Nephron progenitor cell (in vitro differentiated cells): Measurements from ENCODE around the gene ORAI3.

ENCODE experiments used
- DNase-seq: peaks from one replicate; pipeline ENCODE4 v3.0.0; 2021
- H3K27ac Mint-ChIP-seq: 2 replicates; pipeline ENCODE4 v1.8.0; 2021; ENCODE audit warnings: mild to moderate bottlenecking, moderate library complexity, mixed read lengths
- H3K27me3 Mint-ChIP-seq: 2 replicates; pipeline ENCODE4 v1.8.0; 2021; ENCODE audit warnings: mild to moderate bottlenecking, low read depth, mixed read lengths; ENCODE audit not compliant: poor library complexity
- H3K36me3 Mint-ChIP-seq: 2 replicates; pipeline ENCODE4 v1.8.0; 2021; ENCODE audit warnings: low read depth, mixed read lengths
- H3K4me1 Mint-ChIP-seq: 2 replicates; pipeline ENCODE4 v1.8.0; 2021; ENCODE audit warnings: mixed read lengths
- H3K4me3 Mint-ChIP-seq: 2 replicates; pipeline ENCODE4 v1.8.0; 2021; ENCODE audit warnings: mild to moderate bottlenecking, moderate library complexity, mixed read lengths
- H3K9me3 Mint-ChIP-seq: 2 replicates; pipeline ENCODE4 v1.8.0; 2021; ENCODE audit warnings: mild to moderate bottlenecking, moderate library complexity, mixed read lengths
- CTCF ChIP-seq: fragments of 200-600 bp; sonication (generic); IDR thresholded peaks from 2 replicates; pipeline ENCODE4 v1.5.0; 2021; ENCODE audit warnings: antibody characterized with exemption

The ORAI3 gene

GRCh38 chr16:30958175-30959079 is 9.6 kb downstream of the ORAI3 start:
- no peaks in the 10 kb centered on the region for H3K9me3 Mint-ChIP-seq
- DNase-seq = no peak
- peaks cover 4% of the 10 kb centered on the region for H3K27me3 Mint-ChIP-seq
- H3K4me3 Mint-ChIP-seq = peak overlapping the region; percentile 94
- H3K36me3 Mint-ChIP-seq = peaks cover 42% of the 10 kb centered on the region
- H3K27ac Mint-ChIP-seq = peak overlapping the region; percentile 74
- H3K4me1 Mint-ChIP-seq = peaks cover 35% of the 10 kb centered on the region
- TF ChIP-seq CTCF = no peak

DNA sequence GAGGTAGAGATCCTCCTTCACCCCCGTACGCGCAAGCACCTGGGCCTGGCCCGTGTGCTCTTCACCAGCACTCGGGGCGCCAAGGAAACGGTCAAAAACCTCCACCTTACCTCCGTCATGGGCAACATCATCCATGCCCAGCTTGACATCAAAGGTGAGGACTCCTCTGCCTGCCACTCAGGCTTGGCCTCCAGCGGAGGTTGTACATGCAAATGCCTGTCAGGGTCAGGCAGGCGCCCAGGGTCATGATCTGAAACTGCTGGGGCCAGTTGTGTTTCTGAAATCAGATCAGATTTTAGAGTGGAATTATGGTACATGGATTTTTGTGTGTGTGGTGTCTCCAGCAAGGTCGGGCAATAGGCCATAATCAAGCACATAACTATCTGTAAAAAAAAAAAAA is 12.5 kb downstream of the ORAI3 start:
- Mint-ChIP-seq H3K36me3 (peaks cover 58% of the 10 kb centered on the region), H3K27ac (no peak overlapping the region), H3K27me3 (peaks cover 4% of the 10 kb centered on the region), H3K9me3 (no peaks in the 10 kb centered on the region), H3K4me3 (no peak overlapping the region), H3K4me1 (peaks cover 24% of the 10 kb centered on the region)
- DNase-seq = no peak
- TF ChIP-seq CTCF = no peak

- no peak for DNase-seq
- no peaks in the 10 kb centered on the region for H3K9me3 Mint-ChIP-seq
- no peak overlapping the region for H3K27ac Mint-ChIP-seq
- peaks cover 15% of the 10 kb centered on the region for H3K4me1 Mint-ChIP-seq
- no peaks in the 10 kb centered on the region for H3K27me3 Mint-ChIP-seq
- TF ChIP-seq CTCF = no peak
- H3K4me3 Mint-ChIP-seq = no peak overlapping the region
- peaks cover 73% of the 10 kb centered on the region for H3K36me3 Mint-ChIP-seq
Measured at GRCh38 chr16:30963925-30964511, 15.2 kb downstream of the ORAI3 start.

GRCh38 chr16:30964574-30965226 is 15.8 kb downstream of the ORAI3 start:
- no peaks in the 10 kb centered on the region for H3K27me3 Mint-ChIP-seq
- no peak overlapping the region for H3K4me3 Mint-ChIP-seq
- no peak overlapping the region for H3K27ac Mint-ChIP-seq
- TF ChIP-seq CTCF = no peak
- H3K4me1 Mint-ChIP-seq = peaks cover 8% of the 10 kb centered on the region
- peaks cover 73% of the 10 kb centered on the region for H3K36me3 Mint-ChIP-seq
- no peak for DNase-seq
- no peaks in the 10 kb centered on the region for H3K9me3 Mint-ChIP-seq

GRCh38 chr16:30965436-30965835 is 16.6 kb downstream of the ORAI3 start:
- Mint-ChIP-seq H3K27me3 (no peaks in the 10 kb centered on the region), H3K4me3 (no peak overlapping the region), H3K27ac (peak overlapping the region; percentile 36), H3K4me1 (peaks cover under 1% of the 10 kb centered on the region), H3K36me3 (peaks cover 69% of the 10 kb centered on the region), H3K9me3 (no peaks in the 10 kb centered on the region)
- no peak for DNase-seq
- no peak for TF ChIP-seq CTCF
